ENCODE measurements around the gene SARS2. TPM values are rescaled to one million over a fixed set of nuclear protein-coding genes. Genes with fewer than 3 reads are reported as not detected.

The SARS2 gene
- total RNA-seq, 1 experiment from 2014 or later, result 74.7 TPM

DNA sequence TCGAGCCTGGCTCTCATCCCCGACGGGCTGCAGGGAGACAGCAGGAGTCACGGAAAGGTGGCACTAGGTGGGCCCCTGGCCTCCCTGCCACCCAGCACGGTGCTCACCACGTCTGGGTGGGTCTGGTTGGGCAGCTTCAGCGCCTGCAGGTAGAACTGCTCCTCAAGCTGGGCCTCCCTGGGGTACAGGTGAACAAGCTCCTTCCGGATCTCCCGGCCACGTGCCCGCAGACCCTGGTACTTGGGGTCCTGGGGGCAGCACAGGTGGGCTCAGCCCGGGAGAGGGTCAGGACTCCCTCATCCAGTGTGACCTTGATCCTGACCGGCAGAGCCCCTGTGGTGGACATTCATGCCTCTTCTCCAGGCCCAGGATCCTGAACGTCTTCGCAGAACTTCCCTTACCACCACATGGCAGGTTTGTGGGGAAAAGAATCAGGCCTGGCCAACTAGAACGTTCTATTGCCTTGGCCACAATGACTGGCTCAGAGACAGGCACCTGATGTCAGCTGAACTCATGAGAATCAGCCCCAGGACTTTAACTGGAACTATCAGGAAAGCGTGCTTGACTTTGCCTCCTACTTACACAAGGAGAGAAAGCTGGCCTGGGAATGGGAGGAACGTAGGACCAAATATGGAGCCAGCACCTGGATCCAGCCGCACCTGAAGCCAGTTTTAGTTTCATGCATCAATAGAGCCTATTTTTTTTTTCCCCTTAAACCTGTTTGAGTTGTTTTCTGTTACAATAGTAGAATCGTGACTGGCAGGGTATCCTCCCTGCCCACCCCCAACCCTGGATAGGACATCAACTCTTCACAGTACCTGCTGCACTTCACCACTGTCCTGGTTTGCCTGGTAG, 8.9 kb downstream of the SARS2 start (continued):
- TF ChIP-seq NR1H2 (CRISPR knock-in tag; IDR thresholded peaks at IDR 0.05), result no peak
- TF ChIP-seq ZNF671 (CRISPR knock-in tag; IDR thresholded peaks at IDR 0.05), result no peak
- no peak for TF ChIP-seq ZNF232 (CRISPR knock-in tag; IDR thresholded peaks at IDR 0.05)
- no peak for TF ChIP-seq TP53 (CRISPR knock-in tag; IDR thresholded peaks at IDR 0.05)
- TF ChIP-seq, protein P1, sequence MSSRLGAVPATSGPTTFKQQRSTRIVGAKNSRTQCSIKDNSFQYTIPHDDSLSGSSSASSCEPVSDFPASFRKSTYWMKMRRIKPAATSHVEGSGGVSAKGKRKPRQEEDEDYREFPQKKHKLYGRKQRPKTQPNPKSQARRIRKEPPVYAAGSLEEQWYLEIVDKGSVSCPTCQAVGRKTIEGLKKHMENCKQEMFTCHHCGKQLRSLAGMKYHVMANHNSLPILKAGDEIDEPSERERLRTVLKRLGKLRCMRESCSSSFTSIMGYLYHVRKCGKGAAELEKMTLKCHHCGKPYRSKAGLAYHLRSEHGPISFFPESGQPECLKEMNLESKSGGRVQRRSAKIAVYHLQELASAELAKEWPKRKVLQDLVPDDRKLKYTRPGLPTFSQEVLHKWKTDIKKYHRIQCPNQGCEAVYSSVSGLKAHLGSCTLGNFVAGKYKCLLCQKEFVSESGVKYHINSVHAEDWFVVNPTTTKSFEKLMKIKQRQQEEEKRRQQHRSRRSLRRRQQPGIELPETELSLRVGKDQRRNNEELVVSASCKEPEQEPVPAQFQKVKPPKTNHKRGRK (CRISPR knock-in tag; IDR thresholded peaks at IDR 0.05; ENCODE audit: borderline replicate concordance), result no peak
- TF ChIP-seq, protein P2, sequence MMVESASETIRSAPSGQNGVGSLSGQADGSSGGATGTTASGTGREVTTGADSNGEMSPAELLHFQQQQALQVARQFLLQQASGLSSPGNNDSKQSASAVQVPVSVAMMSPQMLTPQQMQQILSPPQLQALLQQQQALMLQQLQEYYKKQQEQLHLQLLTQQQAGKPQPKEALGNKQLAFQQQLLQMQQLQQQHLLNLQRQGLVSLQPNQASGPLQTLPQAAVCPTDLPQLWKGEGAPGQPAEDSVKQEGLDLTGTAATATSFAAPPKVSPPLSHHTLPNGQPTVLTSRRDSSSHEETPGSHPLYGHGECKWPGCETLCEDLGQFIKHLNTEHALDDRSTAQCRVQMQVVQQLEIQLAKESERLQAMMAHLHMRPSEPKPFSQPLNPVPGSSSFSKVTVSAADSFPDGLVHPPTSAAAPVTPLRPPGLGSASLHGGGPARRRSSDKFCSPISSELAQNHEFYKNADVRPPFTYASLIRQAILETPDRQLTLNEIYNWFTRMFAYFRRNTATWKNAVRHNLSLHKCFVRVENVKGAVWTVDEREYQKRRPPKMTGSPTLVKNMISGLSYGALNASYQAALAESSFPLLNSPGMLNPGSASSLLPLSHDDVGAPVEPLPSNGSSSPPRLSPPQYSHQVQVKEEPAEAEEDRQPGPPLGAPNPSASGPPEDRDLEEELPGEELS (CRISPR knock-in tag; IDR thresholded peaks at IDR 0.05), result no peak

DNA sequence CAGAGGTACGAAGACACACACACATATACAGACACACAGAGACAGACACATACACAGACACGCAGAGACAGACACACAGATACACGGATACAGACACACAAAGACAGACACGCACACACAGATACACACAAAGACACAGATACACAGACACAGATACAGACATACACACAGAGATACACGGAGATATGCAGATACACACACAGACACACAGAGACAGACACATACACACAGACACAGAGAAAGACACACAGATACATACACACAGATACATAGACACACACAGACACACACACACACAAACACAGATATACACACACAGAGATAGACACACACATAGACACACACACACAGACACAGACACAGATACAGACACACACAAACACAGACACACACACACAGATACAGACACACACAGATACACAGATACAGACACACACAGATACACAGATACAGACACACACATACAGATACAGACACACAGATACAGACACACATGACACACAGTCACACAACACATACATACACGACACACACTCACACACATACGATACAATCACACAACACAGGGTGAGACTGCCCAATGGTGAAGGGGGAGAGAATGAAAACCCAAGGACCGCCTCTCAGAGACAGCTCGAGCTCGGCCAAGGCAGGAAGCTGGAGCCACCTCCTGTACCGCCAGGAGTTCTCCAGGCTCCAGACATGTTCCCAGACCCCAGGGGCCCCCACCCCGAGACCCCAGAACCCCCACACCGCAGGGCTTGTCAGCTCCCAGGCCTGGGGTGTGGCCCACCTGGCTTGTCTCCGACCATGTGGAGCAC, 9.8 kb downstream of the SARS2 start:
- Mint-ChIP-seq H3K4me1 (no peaks in the 10 kb centered on the region), H3K27me3 (ENCODE audit: low read depth) (no peaks in the 10 kb centered on the region), H3K4me3 (no peak overlapping the region), H3K9me3 (0 out of 2 replicates have a peak, but pooled peaks cover 4% of the 10 kb centered on the region), H3K27ac (no peak overlapping the region), H3K36me3 (peaks cover 34% of the 10 kb centered on the region)
- POLR2A ChIA-PET, result interaction anchor here (1.0 kb wide), 1 partner anchor 10 kb away, joined by 3 read pairs; the partner anchor contains the start of genes MRPS12 and SARS2
- CTCF ChIA-PET, result interaction anchor here (1.8 kb wide), 1 partner anchor 9 kb away, joined by 10 read pairs; the partner anchor contains the start of genes MRPS12 and SARS2
- ATAC-seq (no peak), DNase-seq (ENCODE audit: low spot score) (no peak)
- TF ChIP-seq, protein P3, sequence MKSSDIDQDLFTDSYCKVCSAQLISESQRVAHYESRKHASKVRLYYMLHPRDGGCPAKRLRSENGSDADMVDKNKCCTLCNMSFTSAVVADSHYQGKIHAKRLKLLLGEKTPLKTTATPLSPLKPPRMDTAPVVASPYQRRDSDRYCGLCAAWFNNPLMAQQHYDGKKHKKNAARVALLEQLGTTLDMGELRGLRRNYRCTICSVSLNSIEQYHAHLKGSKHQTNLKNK (CRISPR knock-in tag; IDR thresholded peaks at IDR 0.05), result no peak

DNA sequence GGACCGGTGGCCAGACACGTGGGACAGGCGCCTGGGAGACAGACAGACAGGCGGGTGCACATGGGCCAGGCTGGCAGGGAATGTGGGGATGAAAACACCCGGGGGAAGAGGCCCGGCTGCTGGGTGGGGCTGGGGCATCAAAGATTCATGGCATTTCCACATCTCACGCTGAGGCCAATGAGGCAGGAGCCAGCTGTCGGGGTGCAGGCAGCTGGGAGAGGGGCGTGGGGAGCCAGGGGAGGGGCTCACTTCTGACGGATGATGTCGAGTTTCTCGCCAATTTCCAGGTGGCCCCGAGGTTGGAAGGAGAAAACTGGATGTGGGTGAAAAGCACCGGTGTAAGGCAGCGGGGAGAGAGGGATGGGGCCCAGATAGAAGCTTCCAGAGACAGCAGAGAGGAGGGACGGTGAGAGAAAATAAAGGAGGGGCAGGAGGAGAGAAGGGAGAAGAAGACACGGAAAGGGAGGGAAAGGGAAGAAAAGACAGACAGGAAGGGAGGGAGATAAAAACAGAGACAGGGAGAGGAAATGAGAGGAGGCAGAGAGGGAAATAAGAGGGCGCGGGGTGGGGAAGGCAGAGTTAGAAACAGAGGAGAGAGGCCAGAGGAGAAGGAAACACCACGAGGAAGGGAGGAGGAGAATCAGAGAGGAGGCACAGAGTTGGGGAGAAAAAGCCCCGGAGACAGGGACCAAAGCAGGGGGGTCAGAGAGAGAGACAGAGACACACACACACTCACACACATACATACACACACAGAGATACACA, 10.5 kb downstream of the SARS2 start:
- no peak for ATAC-seq
- POLR2A ChIA-PET, result no interaction called here
- CTCF ChIA-PET, result interaction anchor here (3.6 kb wide), 1 partner anchor 10 kb away, joined by 24 read pairs; the partner anchor contains the start of genes MRPS12 and SARS2

More for the DNA sequence above, 10.5 kb downstream of the SARS2 start:
- DNase-seq (ENCODE audit: low spot score), result no peak
- Mint-ChIP-seq H3K9me3 (0 out of 2 replicates have a peak, but pooled peaks cover 4% of the 10 kb centered on the region), H3K4me1 (no peaks in the 10 kb centered on the region), H3K4me3 (no peak overlapping the region), H3K27me3 (ENCODE audit: low read depth) (no peaks in the 10 kb centered on the region), H3K27ac (no peak overlapping the region), H3K36me3 (peaks cover 28% of the 10 kb centered on the region)
- TF ChIP-seq ETV6 (CRISPR knock-in tag; IDR thresholded peaks at IDR 0.05), result no peak
- no peak for TF ChIP-seq KAT7 (CRISPR knock-in tag; IDR thresholded peaks at IDR 0.05; ENCODE audit: borderline replicate concordance)
- TF ChIP-seq ELF4 (CRISPR knock-in tag; IDR thresholded peaks at IDR 0.05; ENCODE audit: low read depth), result no peak
- TF ChIP-seq, protein P4, sequence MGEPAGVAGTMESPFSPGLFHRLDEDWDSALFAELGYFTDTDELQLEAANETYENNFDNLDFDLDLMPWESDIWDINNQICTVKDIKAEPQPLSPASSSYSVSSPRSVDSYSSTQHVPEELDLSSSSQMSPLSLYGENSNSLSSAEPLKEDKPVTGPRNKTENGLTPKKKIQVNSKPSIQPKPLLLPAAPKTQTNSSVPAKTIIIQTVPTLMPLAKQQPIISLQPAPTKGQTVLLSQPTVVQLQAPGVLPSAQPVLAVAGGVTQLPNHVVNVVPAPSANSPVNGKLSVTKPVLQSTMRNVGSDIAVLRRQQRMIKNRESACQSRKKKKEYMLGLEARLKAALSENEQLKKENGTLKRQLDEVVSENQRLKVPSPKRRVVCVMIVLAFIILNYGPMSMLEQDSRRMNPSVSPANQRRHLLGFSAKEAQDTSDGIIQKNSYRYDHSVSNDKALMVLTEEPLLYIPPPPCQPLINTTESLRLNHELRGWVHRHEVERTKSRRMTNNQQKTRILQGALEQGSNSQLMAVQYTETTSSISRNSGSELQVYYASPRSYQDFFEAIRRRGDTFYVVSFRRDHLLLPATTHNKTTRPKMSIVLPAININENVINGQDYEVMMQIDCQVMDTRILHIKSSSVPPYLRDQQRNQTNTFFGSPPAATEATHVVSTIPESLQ (CRISPR knock-in tag; IDR thresholded peaks at IDR 0.05), result no peak
- TF ChIP-seq CREM (CRISPR knock-in tag; IDR thresholded peaks at IDR 0.05), result no peak
- TF ChIP-seq, protein P5, sequence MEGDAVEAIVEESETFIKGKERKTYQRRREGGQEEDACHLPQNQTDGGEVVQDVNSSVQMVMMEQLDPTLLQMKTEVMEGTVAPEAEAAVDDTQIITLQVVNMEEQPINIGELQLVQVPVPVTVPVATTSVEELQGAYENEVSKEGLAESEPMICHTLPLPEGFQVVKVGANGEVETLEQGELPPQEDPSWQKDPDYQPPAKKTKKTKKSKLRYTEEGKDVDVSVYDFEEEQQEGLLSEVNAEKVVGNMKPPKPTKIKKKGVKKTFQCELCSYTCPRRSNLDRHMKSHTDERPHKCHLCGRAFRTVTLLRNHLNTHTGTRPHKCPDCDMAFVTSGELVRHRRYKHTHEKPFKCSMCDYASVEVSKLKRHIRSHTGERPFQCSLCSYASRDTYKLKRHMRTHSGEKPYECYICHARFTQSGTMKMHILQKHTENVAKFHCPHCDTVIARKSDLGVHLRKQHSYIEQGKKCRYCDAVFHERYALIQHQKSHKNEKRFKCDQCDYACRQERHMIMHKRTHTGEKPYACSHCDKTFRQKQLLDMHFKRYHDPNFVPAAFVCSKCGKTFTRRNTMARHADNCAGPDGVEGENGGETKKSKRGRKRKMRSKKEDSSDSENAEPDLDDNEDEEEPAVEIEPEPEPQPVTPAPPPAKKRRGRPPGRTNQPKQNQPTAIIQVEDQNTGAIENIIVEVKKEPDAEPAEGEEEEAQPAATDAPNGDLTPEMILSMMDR (IDR thresholded peaks at IDR 0.05), result no peak
- no peak for TF ChIP-seq TP53 (CRISPR knock-in tag; IDR thresholded peaks at IDR 0.05)
- TF ChIP-seq SP1 (CRISPR knock-in tag; conservative IDR thresholded peaks at IDR 0.05), result no peak
- TF ChIP-seq MYBL2 (CRISPR knock-in tag; IDR thresholded peaks at IDR 0.05), result no peak
- TF ChIP-seq ZNF263 (CRISPR knock-in tag; IDR thresholded peaks at IDR 0.05; ENCODE audit: low read depth), result no peak
- TF ChIP-seq FOXP1 (CRISPR knock-in tag; IDR thresholded peaks at IDR 0.05; ENCODE audit: borderline replicate concordance), result no peak
- TF ChIP-seq, protein P6, sequence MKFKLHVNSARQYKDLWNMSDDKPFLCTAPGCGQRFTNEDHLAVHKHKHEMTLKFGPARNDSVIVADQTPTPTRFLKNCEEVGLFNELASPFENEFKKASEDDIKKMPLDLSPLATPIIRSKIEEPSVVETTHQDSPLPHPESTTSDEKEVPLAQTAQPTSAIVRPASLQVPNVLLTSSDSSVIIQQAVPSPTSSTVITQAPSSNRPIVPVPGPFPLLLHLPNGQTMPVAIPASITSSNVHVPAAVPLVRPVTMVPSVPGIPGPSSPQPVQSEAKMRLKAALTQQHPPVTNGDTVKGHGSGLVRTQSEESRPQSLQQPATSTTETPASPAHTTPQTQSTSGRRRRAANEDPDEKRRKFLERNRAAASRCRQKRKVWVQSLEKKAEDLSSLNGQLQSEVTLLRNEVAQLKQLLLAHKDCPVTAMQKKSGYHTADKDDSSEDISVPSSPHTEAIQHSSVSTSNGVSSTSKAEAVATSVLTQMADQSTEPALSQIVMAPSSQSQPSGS (CRISPR knock-in tag; IDR thresholded peaks at IDR 0.05; ENCODE audit: borderline replicate concordance, low read depth), result no peak
- TF ChIP-seq, protein P7, sequence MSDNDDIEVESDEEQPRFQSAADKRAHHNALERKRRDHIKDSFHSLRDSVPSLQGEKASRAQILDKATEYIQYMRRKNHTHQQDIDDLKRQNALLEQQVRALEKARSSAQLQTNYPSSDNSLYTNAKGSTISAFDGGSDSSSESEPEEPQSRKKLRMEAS (CRISPR knock-in tag; IDR thresholded peaks at IDR 0.05), result no peak

Measured in WTC11 (cell line).